ENCODE measurements around the gene PCMT1. TPM values are rescaled to one million over a fixed set of nuclear protein-coding genes. Genes with fewer than 3 reads are reported as not detected.

PCMT1 gene
- total RNA-seq, 2 donors from 2014 or later, result 68.5 to 72.6 TPM

DNA sequence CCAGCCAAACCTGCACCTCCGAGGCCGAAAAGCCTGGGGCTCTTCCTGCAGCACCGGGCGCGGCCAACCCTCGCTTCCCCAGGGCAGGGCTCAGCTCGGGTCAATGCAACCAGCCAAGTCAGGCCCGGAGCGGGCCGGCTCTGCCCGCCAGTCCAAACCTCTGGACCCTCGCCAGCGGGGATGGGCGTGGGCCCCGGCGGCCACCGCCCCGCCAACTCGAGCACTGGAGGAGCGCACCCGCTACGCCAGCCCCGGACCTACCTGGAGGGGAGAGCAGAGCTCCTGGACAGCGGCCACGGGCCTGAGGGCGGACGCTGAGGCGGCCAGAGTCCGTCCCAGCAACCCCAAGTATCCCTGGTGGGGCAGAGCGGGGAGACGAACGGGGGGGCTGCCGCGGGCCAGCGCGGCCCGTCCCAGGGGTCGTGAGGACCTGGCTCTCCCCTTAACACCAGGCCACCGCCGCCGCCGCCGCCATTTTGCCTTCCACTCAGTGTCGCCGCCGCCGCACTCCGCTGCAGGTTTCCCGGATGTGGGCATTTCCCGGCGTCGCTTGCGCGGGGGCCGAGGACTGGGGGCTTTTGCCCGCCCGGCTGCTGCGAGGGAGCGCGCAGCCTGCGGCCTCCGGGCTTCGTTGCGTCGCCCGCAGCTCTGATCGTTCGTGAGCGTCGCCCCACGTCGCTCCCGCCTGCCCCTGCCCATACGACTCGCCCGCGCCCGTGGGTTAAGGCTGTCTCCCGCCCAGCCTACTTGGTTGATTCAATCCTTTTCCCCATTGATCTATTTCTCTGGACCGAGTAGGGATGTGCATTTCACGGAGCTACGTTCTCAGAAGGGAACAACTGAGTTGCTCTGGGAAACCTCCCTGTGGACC is 31.7 kb upstream of the PCMT1 start, which contains the start of gene LATS1:
TSS of gene LATS1 (minus strand) at position 514 of the 871 bp plus-strand sequence. CDS start 15,975 bp downstream, outside the sequence.
- DNase-seq, result peak; percentile 95
- peak within 1 kb of the TSS; percentile 89 for H3K9ac ChIP-seq (ENCODE audit: extremely low read depth, low read length, poor library complexity, severe bottlenecking)
- H3K9me3 ChIP-seq (ENCODE audit: control insufficient read depth, low read length), result no peaks in the 10 kb centered on the region
- H3K4me3 ChIP-seq (ENCODE audit: low read length), result peak within 1 kb of the TSS; percentile 88
- peak within 1 kb of the TSS; percentile 95 for H3K27ac ChIP-seq (ENCODE audit: low read depth, low read length)
- Mint-ChIP-seq H3K9me3 (no peaks in the 10 kb centered on the region), H3K27me3 (ENCODE audit: insufficient read depth) (no peaks in the 10 kb centered on the region), H3K27ac (peak within 1 kb of the TSS; percentile 98), H3K4me3 (peak within 1 kb of the TSS; percentile 85), H3K4me1 (peaks cover 11% of the 10 kb centered on the region), H3K36me3 (ENCODE audit: low read depth) (peaks cover 17% of the 10 kb centered on the region)
- WGBS, 2 experiments (ENCODE audit: insufficient coverage in 1 of 2, insufficient read length in 1 of 2), result 1 to 4% methylated on average over 16 to 82 of the region's 82 CpGs
- no peaks in the 10 kb centered on the region for H3K27me3 ChIP-seq (ENCODE audit: control insufficient read depth, insufficient read depth, low read length, poor library complexity, severe bottlenecking)
- TF ChIP-seq, protein P1, sequence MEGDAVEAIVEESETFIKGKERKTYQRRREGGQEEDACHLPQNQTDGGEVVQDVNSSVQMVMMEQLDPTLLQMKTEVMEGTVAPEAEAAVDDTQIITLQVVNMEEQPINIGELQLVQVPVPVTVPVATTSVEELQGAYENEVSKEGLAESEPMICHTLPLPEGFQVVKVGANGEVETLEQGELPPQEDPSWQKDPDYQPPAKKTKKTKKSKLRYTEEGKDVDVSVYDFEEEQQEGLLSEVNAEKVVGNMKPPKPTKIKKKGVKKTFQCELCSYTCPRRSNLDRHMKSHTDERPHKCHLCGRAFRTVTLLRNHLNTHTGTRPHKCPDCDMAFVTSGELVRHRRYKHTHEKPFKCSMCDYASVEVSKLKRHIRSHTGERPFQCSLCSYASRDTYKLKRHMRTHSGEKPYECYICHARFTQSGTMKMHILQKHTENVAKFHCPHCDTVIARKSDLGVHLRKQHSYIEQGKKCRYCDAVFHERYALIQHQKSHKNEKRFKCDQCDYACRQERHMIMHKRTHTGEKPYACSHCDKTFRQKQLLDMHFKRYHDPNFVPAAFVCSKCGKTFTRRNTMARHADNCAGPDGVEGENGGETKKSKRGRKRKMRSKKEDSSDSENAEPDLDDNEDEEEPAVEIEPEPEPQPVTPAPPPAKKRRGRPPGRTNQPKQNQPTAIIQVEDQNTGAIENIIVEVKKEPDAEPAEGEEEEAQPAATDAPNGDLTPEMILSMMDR (conservative IDR thresholded peaks at IDR 0.05), result no peak
- no peaks in the 10 kb centered on the region for H3K4me1 ChIP-seq (ENCODE audit: control insufficient read depth, insufficient read depth, low read length)
- peaks cover 20% of the 10 kb centered on the region for H3K36me3 ChIP-seq (ENCODE audit: control insufficient read depth, insufficient read depth, low read length)

DNA sequence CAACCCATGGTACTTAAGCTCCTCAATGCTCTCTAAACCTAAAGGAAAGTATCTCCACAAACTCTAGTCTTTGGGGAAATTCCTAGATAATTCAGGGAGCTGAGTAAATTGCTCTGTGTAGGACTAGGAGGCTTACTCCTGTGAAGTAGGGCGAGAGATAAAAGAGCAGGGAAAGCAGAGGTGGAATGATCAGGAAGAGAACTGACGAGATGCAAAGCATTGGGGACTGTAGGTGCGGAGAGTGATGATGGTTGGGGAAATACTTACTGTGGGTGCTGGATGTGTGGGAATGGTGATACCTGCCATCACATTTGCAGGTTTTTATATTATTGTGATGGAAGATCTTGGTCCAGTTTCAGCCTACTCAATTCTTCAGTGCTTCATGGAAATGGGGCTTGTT is 30.0 kb upstream of the PCMT1 start:
- peaks cover 11% of the 10 kb centered on the region for H3K4me1 Mint-ChIP-seq
- no peaks in the 10 kb centered on the region for H3K27me3 ChIP-seq (ENCODE audit: control insufficient read depth, insufficient read depth, low read length, poor library complexity, severe bottlenecking)
- no peak for DNase-seq
- TF ChIP-seq, protein P1 (conservative IDR thresholded peaks at IDR 0.05), result no peak
- H3K4me3 Mint-ChIP-seq, result peak overlapping the region; percentile 85
- H3K9me3 Mint-ChIP-seq, result no peaks in the 10 kb centered on the region
- no peaks in the 10 kb centered on the region for H3K27me3 Mint-ChIP-seq (ENCODE audit: insufficient read depth)
- H3K9me3 ChIP-seq (ENCODE audit: control insufficient read depth, low read length), result no peaks in the 10 kb centered on the region
- H3K27ac Mint-ChIP-seq, result no peak overlapping the region
- H3K36me3 Mint-ChIP-seq (ENCODE audit: low read depth), result peaks cover 13% of the 10 kb centered on the region
- no peak overlapping the region for H3K27ac ChIP-seq (ENCODE audit: low read depth, low read length)
- peaks cover 33% of the 10 kb centered on the region for H3K36me3 ChIP-seq (ENCODE audit: control insufficient read depth, insufficient read depth, low read length)
- H3K9ac ChIP-seq (ENCODE audit: extremely low read depth, low read length, poor library complexity, severe bottlenecking), result no peak overlapping the region
- 88 to 100% methylated on average over 3 of the region's 3 CpGs for WGBS, 2 experiments (ENCODE audit: insufficient coverage in 1 of 2, insufficient read length in 1 of 2)
- H3K4me1 ChIP-seq (ENCODE audit: control insufficient read depth, insufficient read depth, low read length), result no peaks in the 10 kb centered on the region
- no peak overlapping the region for H3K4me3 ChIP-seq (ENCODE audit: low read length)

DNA sequence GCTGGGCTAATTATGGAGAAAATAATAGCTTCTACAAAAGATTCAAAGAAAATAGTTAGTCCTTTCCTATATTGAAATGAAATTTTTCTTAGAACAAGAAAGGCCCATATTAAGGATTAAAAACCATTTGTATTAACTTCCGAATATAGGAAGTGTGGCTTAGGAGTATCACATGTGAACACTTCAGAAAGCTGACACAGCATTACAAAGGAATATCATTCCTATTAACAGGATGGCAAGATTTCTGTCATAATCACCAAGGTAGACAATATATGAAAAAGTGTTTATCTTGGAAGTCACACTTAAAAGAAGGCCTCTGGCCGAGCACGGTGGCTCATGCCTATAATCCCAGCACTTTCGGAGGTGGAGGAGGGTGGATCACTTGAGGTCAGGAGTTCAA is 26.3 kb upstream of the PCMT1 start:
- H3K9me3 ChIP-seq (ENCODE audit: control insufficient read depth, low read length), result no peaks in the 10 kb centered on the region
- no peaks in the 10 kb centered on the region for H3K9me3 Mint-ChIP-seq
- H3K4me1 ChIP-seq (ENCODE audit: control insufficient read depth, insufficient read depth, low read length), result no peaks in the 10 kb centered on the region
- H3K4me3 Mint-ChIP-seq, result no peak overlapping the region
- 94 to 100% methylated on average over 1 to 4 of the region's 4 CpGs for WGBS, 2 experiments (ENCODE audit: insufficient coverage in 1 of 2, insufficient read length in 1 of 2)
- H3K36me3 Mint-ChIP-seq (ENCODE audit: low read depth), result peaks cover 31% of the 10 kb centered on the region
- H3K27ac Mint-ChIP-seq, result no peak overlapping the region
- no peak overlapping the region for H3K27ac ChIP-seq (ENCODE audit: low read depth, low read length)
- H3K9ac ChIP-seq (ENCODE audit: extremely low read depth, low read length, poor library complexity, severe bottlenecking), result no peak overlapping the region
- H3K36me3 ChIP-seq (ENCODE audit: control insufficient read depth, insufficient read depth, low read length), result peaks cover 52% of the 10 kb centered on the region
- H3K4me1 Mint-ChIP-seq, result no peaks in the 10 kb centered on the region
- no peaks in the 10 kb centered on the region for H3K27me3 Mint-ChIP-seq (ENCODE audit: insufficient read depth)
- no peak overlapping the region for H3K4me3 ChIP-seq (ENCODE audit: low read length)
- DNase-seq, result no peak
- TF ChIP-seq, protein P1 (conservative IDR thresholded peaks at IDR 0.05), result no peak
- no peaks in the 10 kb centered on the region for H3K27me3 ChIP-seq (ENCODE audit: control insufficient read depth, insufficient read depth, low read length, poor library complexity, severe bottlenecking)

Measured in endodermal cell (in vitro differentiated cells).